Neural crest cell (in vitro differentiated cells): ENCODE data around the gene KCMF1. TPM values are rescaled to one million over a fixed set of nuclear protein-coding genes. Genes with fewer than 3 reads are reported as not detected.

Experiments used
- DNase-seq: peaks from one replicate; pipeline ENCODE4 v3.0.0; 2021; ENCODE audit warnings: low read depth, mixed read lengths, low spot score
- H3K27ac Mint-ChIP-seq: one replicate; pipeline ENCODE4 v1.8.0; 2021; ENCODE audit warnings: mild to moderate bottlenecking, mixed read lengths; ENCODE audit not compliant: unreplicated experiment
- H3K27me3 Mint-ChIP-seq: 2 replicates; pipeline ENCODE4 v1.8.0; 2021; ENCODE audit warnings: low read depth, mild to moderate bottlenecking, mixed read lengths
- H3K36me3 Mint-ChIP-seq: 2 replicates; pipeline ENCODE4 v1.8.0; 2021; ENCODE audit warnings: low read depth, mild to moderate bottlenecking, mixed read lengths
- H3K4me1 Mint-ChIP-seq: 2 replicates; pipeline ENCODE4 v1.8.0; 2021; ENCODE audit warnings: mixed read lengths
- H3K4me3 Mint-ChIP-seq: one replicate; pipeline ENCODE4 v1.8.0; 2021; ENCODE audit warnings: mild to moderate bottlenecking, mixed read lengths
- H3K9me3 Mint-ChIP-seq: 2 replicates; pipeline ENCODE4 v1.8.0; 2021; ENCODE audit warnings: mixed read lengths
- total RNA-seq: library from RNA; stranded (reverse); gene quantifications from 2 replicates; pipeline ENCODE4 v1.2.1, GENCODE V29; 2021
- TF ChIP-seq, protein P1 (sequence below): fragments of 200-600 bp; sonication (generic); conservative IDR thresholded peaks from 2 replicates; pipeline ENCODE4 v1.5.0; 2021; ENCODE audit warnings: antibody characterized with exemption, mild to moderate bottlenecking

KCMF1 gene
- total RNA-seq, 1 donor from 2014 or later = 57.0 TPM

GRCh38 chr2:85088921-85089320, 118.0 kb downstream of the KCMF1 start:
- Mint-ChIP-seq H3K4me1 (no peaks in the 10 kb centered on the region), H3K27me3 (peaks cover 2% of the 10 kb centered on the region), H3K27ac (no peak overlapping the region), H3K36me3 (peaks cover 2% of the 10 kb centered on the region), H3K4me3 (no peak overlapping the region), H3K9me3 (no peaks in the 10 kb centered on the region)
- TF ChIP-seq, protein P1, sequence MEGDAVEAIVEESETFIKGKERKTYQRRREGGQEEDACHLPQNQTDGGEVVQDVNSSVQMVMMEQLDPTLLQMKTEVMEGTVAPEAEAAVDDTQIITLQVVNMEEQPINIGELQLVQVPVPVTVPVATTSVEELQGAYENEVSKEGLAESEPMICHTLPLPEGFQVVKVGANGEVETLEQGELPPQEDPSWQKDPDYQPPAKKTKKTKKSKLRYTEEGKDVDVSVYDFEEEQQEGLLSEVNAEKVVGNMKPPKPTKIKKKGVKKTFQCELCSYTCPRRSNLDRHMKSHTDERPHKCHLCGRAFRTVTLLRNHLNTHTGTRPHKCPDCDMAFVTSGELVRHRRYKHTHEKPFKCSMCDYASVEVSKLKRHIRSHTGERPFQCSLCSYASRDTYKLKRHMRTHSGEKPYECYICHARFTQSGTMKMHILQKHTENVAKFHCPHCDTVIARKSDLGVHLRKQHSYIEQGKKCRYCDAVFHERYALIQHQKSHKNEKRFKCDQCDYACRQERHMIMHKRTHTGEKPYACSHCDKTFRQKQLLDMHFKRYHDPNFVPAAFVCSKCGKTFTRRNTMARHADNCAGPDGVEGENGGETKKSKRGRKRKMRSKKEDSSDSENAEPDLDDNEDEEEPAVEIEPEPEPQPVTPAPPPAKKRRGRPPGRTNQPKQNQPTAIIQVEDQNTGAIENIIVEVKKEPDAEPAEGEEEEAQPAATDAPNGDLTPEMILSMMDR = no peak
- DNase-seq = no peak

DNA sequence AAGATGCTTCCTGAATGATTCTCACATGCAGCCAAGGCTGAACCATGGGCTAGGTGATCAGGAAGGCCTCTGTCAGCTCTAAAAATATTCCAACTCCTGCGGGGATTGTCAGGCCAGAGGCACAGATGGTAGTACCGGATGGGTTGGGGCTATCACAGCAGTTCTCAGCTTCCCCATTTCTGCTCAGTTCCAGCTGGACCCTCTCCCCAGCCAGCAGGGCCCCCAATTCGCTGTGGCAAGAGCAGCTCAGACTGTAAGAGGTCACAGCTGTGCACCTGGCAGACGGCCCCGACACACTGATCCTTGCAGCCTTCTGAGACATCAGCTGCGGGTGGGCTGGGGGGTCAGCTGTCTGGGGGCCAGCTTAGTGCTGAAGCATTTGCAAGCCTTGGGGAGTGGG, 118.6 kb downstream of the KCMF1 start:
- Mint-ChIP-seq H3K27ac (no peak overlapping the region), H3K9me3 (no peaks in the 10 kb centered on the region), H3K36me3 (peaks cover 2% of the 10 kb centered on the region), H3K4me1 (no peaks in the 10 kb centered on the region), H3K4me3 (no peak overlapping the region), H3K27me3 (no peaks in the 10 kb centered on the region)
- TF ChIP-seq, protein P1 = no peak
- DNase-seq = no peak

DNA sequence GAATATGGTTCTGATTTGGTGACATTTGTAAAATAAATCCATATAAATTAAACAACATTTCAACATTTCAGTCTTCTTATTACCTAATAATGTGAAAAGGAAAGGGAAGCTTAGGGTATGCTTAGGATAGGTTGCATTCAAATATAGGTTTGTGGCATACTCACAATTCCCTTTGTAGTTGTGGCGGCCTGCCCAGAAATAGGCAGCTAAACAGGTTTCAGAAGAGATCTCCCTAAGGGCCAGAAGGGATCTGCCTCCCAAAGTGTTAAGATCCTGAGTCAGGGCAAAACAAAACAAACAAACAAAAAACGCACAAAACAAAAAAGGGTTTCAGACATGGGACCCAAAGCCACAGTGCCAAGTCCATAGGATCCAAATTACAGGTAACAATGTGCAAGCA, 120.9 kb downstream of the KCMF1 start:
- no peaks in the 10 kb centered on the region for H3K27me3 Mint-ChIP-seq
- H3K27ac Mint-ChIP-seq = no peak overlapping the region
- H3K9me3 Mint-ChIP-seq = no peaks in the 10 kb centered on the region
- H3K4me3 Mint-ChIP-seq = no peak overlapping the region
- H3K36me3 Mint-ChIP-seq = peaks cover 2% of the 10 kb centered on the region
- DNase-seq = no peak
- TF ChIP-seq, protein P1 = no peak
- H3K4me1 Mint-ChIP-seq = no peaks in the 10 kb centered on the region

GRCh38 chr2:85095094-85095493, 124.1 kb downstream of the KCMF1 start:
- no peak overlapping the region for H3K4me3 Mint-ChIP-seq
- H3K9me3 Mint-ChIP-seq = no peaks in the 10 kb centered on the region
- H3K4me1 Mint-ChIP-seq = no peaks in the 10 kb centered on the region
- TF ChIP-seq, protein P1 = no peak
- peaks cover 2% of the 10 kb centered on the region for H3K36me3 Mint-ChIP-seq
- H3K27me3 Mint-ChIP-seq = peaks cover 6% of the 10 kb centered on the region
- DNase-seq = no peak
- no peak overlapping the region for H3K27ac Mint-ChIP-seq

DNA sequence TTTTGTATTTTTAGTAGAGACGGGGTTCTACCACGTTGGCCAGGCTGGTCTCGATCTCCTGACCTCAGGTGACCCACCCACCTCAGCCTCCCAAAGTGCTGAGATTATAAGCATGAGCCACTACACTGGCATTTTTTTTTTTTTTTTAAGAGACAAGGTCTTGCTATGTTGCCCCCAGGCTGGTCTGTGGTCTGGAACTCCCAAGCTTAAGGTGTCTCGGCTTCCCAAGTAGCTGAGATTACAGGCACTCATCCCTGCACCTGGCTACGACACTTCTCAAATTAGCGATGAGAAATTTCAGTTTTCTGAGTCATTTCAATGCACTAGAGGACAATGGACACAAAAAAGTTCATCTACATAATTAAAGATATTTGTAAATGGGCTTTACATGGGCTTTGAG, 125.7 kb downstream of the KCMF1 start:
- Mint-ChIP-seq H3K36me3 (peaks cover 2% of the 10 kb centered on the region), H3K27me3 (peaks cover 6% of the 10 kb centered on the region), H3K27ac (no peak overlapping the region), H3K9me3 (no peaks in the 10 kb centered on the region), H3K4me1 (no peaks in the 10 kb centered on the region), H3K4me3 (no peak overlapping the region)
- TF ChIP-seq, protein P1 = no peak
- no peak for DNase-seq

- H3K4me1 Mint-ChIP-seq = no peaks in the 10 kb centered on the region
- TF ChIP-seq, protein P1 = no peak
Measured at GRCh38 chr2:85104228-85104627, 133.3 kb downstream of the KCMF1 start.

More at GRCh38 chr2:85104228-85104627, 133.3 kb downstream of the KCMF1 start:
- Mint-ChIP-seq H3K27ac (no peak overlapping the region), H3K27me3 (no peaks in the 10 kb centered on the region), H3K36me3 (no peaks in the 10 kb centered on the region), H3K9me3 (no peaks in the 10 kb centered on the region), H3K4me3 (no peak overlapping the region)
- no peak for DNase-seq
